ENCODE data around the gene ANKRD30A. TPM values are rescaled to one million over a fixed set of nuclear protein-coding genes. Genes with fewer than 3 reads are reported as not detected.
"Not testable (repeated sequence)": the region's sequence is repeated elsewhere in the genome, so short reads cannot be mapped to it uniquely, and the experiment has no call there.

The ANKRD30A gene
- total RNA-seq, 4 donors from 2014 or later, result not detected

DNA sequence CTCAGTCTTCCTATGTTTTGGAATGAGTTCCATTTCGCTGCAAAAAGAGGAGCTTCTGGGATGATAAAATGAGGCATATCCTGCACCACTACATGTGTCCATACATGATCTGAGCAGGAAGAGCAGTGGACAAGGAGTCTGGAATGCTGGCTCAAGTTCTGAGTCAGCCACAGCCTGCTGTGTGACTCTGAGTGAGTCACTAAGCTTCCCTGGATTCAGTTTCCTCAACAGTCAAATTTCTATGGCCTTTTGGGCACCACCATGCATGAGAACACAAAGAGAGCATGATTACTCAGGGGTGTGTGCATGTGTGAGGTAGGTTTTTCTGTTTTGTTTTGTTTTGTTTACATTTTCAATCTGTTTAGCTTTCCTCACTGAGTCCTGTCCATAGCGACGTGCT lies 254.6 kb downstream of the ANKRD30A start:
- H3K27ac ChIP-seq, result no peak overlapping the region
- DNase-seq, result no peak

DNA sequence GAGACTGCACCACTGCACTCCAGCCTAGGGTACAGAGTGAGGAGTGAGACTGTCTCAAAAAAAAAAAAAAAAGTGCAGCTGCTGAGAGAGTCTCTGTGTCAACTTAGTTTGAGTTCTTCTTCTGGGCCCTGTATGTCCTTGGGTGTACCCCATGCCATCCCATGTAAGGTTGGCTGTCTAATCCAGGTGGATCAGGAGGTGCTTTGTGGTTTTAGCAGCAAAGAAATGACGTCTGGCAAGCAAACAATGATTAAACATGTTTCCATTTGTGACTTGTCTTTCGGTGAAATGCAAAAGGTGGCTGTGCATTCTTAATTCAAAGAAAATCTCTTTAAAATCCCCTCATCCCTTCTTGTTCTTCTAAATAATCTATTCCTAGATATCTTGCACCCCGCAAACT lies 255.9 kb downstream of the ANKRD30A start:
- no peak for TF ChIP-seq POLR2A (IDR thresholded peaks at IDR 0.05)
- TF ChIP-seq, protein P1, sequence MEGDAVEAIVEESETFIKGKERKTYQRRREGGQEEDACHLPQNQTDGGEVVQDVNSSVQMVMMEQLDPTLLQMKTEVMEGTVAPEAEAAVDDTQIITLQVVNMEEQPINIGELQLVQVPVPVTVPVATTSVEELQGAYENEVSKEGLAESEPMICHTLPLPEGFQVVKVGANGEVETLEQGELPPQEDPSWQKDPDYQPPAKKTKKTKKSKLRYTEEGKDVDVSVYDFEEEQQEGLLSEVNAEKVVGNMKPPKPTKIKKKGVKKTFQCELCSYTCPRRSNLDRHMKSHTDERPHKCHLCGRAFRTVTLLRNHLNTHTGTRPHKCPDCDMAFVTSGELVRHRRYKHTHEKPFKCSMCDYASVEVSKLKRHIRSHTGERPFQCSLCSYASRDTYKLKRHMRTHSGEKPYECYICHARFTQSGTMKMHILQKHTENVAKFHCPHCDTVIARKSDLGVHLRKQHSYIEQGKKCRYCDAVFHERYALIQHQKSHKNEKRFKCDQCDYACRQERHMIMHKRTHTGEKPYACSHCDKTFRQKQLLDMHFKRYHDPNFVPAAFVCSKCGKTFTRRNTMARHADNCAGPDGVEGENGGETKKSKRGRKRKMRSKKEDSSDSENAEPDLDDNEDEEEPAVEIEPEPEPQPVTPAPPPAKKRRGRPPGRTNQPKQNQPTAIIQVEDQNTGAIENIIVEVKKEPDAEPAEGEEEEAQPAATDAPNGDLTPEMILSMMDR (IDR thresholded peaks at IDR 0.05), result no peak
- H3K36me3 ChIP-seq, result no peaks in the 10 kb centered on the region
- intact Hi-C loops (cut with DNase I), result no loop called here
- no peaks in the 10 kb centered on the region for H3K27me3 ChIP-seq
- DNase-seq, result no peak
- H3K4me3 ChIP-seq, result no peak overlapping the region
- H3K27ac ChIP-seq, result no peak overlapping the region
- peaks cover 0 to 23% (median 5%) of the 10 kb centered on the region in 3 donors for H3K9me3 ChIP-seq
- 58 to 69% methylated on average over 3 of the region's 3 CpGs for WGBS, 2 donors
- no peaks in the 10 kb centered on the region for H3K4me1 ChIP-seq

More for the DNA sequence above, 254.6 kb downstream of the ANKRD30A start:
- 63 to 64% methylated on average over 3 of the region's 3 CpGs for WGBS, 2 donors
- intact Hi-C loops (cut with DNase I), result no loop called here
- Histone ChIP-seq H3K36me3 (no peaks in the 10 kb centered on the region), H3K4me1 (no peaks in the 10 kb centered on the region), H3K4me3 (no peak overlapping the region), H3K9me3 (peaks cover 0 to 10% (median 5%) of the 10 kb centered on the region in 3 donors), H3K27me3 (no peaks in the 10 kb centered on the region)
- TF ChIP-seq POLR2A (IDR thresholded peaks at IDR 0.05), result no peak
- TF ChIP-seq, protein P1 (IDR thresholded peaks at IDR 0.05), result no peak

DNA sequence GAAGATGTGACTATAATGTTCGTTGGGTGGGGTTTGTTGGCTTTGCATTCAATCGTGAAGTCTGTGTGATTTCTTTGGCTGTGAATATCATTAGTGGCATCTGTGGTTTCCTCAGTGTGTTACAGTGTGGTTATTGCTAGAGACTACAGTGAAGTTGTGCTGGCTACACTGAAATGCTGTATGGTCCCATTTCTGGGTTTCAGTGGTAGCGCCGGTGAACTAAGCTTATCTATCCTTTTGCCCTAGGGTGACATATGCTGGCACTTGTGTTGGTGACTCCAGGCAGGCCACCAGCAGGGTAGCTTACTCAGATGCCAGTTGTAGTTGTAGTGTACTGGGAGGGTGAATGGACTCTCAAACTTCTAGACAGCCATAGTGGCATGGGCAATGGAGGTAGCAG lies 259.5 kb downstream of the ANKRD30A start:
- no peaks in the 10 kb centered on the region for H3K4me1 ChIP-seq
- no peaks in the 10 kb centered on the region for H3K36me3 ChIP-seq
- peaks cover 0 to 28% (median 5%) of the 10 kb centered on the region in 3 donors for H3K9me3 ChIP-seq
- no peaks in the 10 kb centered on the region for H3K27me3 ChIP-seq
- 58 to 80% methylated on average over 3 to 4 of the region's 4 CpGs for WGBS, 2 donors
- no peak for TF ChIP-seq POLR2A (IDR thresholded peaks at IDR 0.05)
- TF ChIP-seq, protein P1 (IDR thresholded peaks at IDR 0.05), result no peak
- no peak overlapping the region for H3K27ac ChIP-seq
- no peak for DNase-seq
- intact Hi-C loops (cut with DNase I), result no loop called here
- H3K4me3 ChIP-seq, result no peak overlapping the region

DNA sequence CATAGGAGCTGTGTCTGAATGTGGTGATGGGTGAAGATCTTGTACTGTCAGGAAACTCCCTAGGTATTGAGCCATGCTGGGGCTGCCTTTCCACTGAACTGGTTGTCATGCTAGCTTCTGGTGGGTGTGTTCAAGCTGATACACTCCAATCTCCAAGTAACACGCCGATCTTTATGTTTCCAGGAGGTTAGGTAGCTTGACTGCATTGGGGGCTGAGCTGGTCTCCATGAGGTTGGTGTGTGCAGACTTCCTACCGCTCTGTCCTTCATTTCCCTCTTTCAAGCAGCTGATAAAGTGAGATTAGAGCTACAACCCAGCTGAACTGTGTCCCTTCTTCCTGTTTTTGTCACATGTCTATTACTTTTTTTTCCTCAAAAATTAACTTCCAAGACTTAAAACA lies 265.5 kb downstream of the ANKRD30A start:
- Histone ChIP-seq H3K36me3 (no peaks in the 10 kb centered on the region), H3K27ac (no peak overlapping the region), H3K4me3 (no peak overlapping the region), H3K27me3 (no peaks in the 10 kb centered on the region), H3K4me1 (no peaks in the 10 kb centered on the region), H3K9me3 (peaks cover 0 to 34% (median 0%) of the 10 kb centered on the region in 3 donors)
- TF ChIP-seq, protein P1 (IDR thresholded peaks at IDR 0.05), result no peak
- no peak for TF ChIP-seq POLR2A (IDR thresholded peaks at IDR 0.05)
- intact Hi-C loops (cut with DNase I), result no loop called here
- 78 to 81% methylated on average over 3 of the region's 3 CpGs for WGBS, 2 donors
- no peak for DNase-seq

DNA sequence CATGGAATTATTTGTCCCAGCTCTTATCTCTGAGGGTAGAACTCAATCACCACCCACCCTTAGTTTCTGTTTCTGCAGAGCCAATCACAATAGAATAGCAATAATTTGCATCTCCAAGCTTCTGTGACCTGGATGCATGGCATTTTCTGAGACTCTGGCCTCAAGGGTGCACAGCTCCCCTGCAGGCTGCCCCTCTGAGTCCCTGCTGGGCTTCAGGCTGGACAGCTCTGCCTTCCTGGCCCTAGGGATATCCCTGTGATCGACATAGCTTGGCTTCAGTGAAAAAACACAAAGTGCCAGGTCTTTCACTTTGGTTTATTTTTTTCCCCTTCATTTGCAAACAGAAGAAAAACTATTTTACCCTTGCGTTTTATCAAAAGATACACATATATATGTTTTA lies 275.4 kb downstream of the ANKRD30A start:
- DNase-seq; H3K4me3 ChIP-seq; H3K36me3 ChIP-seq; H3K27ac ChIP-seq; H3K4me1 ChIP-seq; intact Hi-C loops (cut with DNase I); H3K27me3 ChIP-seq: not testable (repeated sequence)
- H3K9me3 ChIP-seq, result peaks cover 0 to 14% (median 8%) of the 10 kb centered on the region in 3 donors
- 46 to 49% methylated on average over 2 of the region's 2 CpGs for WGBS, 2 donors

DNA sequence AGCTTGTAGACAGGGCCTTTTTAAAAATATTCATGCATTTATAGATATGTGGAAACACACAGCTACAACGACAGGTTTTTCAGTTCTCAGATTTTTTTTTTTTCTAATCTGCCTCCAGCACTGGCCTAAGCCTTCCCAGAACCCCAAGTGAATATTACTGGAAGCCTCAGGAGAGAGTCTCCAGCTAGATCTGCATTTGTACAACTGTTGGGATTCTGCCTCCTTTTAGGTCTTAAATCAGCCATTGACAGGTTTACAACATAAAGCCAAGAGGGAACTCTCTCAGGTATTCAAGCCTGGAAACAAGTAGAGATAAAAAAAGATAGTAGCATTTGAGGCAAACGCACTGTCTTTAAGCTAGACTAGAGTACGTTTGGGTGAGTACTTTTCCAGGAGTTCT lies 275.8 kb downstream of the ANKRD30A start:
- peaks cover 0 to 13% (median 8%) of the 10 kb centered on the region in 3 donors for H3K9me3 ChIP-seq
- H3K27ac ChIP-seq, result no peak overlapping the region
- H3K4me3 ChIP-seq, result no peak overlapping the region
- no peak for DNase-seq
- TF ChIP-seq POLR2A (IDR thresholded peaks at IDR 0.05), result no peak
- TF ChIP-seq, protein P1 (IDR thresholded peaks at IDR 0.05), result no peak
- H3K36me3 ChIP-seq, result no peaks in the 10 kb centered on the region
- 55 to 62% methylated on average over 3 of the region's 3 CpGs for WGBS, 2 donors
- no peaks in the 10 kb centered on the region for H3K27me3 ChIP-seq
- intact Hi-C loops (cut with DNase I), result no loop called here
- H3K4me1 ChIP-seq, result no peaks in the 10 kb centered on the region

Measured in esophagus squamous epithelium (tissue), 5 donors.